22Rv1 (cell line): ENCODE results near the gene ITGB7.
A peak's percentile ranks its signal among the peaks of the same experiment; 100 is the strongest.

Source experiments
- H3K27ac ChIP-seq: fragments of 450-650 bp; 2 replicates; pipeline ENCODE4 v1.5.1; 2017
- CTCF ChIP-seq: fragments of 450-650 bp; IDR thresholded peaks from 2 replicates; pipeline ENCODE4 v1.5.1; 2017; ENCODE audit warnings: mild to moderate bottlenecking
- ZFX ChIP-seq: fragments of 450-650 bp; IDR thresholded peaks from 2 replicates; pipeline ENCODE4 v1.6.1; 2017; ENCODE audit warnings: antibody characterized with exemption, borderline replicate concordance

Gene ITGB7

DNA sequence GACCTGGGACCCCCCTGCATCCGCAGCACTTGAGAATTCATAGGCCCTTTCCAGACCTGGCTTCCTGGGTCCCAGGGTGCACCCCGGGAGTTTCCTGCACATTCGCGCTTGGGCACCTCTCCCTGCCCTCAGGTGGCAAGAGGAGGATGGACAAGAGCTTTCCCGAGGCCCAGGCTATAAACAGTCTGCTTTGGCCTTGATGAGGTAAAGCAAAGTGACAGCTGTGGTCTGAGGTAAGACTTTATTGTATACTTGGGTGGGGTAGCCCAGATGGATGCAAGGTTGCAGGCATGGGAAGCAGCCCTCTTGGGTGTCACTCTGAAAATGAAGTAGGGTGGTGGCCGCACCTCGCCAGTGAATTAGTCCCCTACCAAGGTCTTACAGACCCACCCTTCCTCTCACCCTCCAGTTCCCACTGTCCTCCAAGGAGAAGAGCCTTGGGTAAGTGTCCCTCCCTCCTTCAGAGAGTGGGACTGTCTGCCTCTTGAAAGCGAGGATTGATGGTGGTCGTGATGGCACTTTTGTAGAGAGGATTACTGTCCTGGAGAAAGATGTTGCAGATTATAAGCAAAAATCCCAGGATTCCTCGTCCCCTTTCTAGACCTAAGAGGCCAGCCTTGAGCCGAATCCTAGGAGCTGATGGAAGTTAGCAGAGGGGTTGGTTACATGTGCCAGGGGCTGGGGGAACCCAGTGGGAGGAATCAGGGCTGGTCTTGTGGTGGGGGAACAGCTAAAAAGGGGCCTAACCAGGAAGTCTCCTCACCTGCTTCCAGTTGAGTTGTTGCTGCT is 15.8 kb downstream of the ITGB7 start:
- no peak for TF ChIP-seq ZFX
- no peak for TF ChIP-seq CTCF
- H3K27ac ChIP-seq, result no peak overlapping the region

- H3K27ac ChIP-seq, result peak overlapping the region; percentile 28; the same call in 1 of the 2 replicates
- no peak for TF ChIP-seq ZFX
- TF ChIP-seq CTCF, result peak; percentile 94
Observed at GRCh38 chr12:53190108-53190729, 16.8 kb downstream of the ITGB7 start.

DNA sequence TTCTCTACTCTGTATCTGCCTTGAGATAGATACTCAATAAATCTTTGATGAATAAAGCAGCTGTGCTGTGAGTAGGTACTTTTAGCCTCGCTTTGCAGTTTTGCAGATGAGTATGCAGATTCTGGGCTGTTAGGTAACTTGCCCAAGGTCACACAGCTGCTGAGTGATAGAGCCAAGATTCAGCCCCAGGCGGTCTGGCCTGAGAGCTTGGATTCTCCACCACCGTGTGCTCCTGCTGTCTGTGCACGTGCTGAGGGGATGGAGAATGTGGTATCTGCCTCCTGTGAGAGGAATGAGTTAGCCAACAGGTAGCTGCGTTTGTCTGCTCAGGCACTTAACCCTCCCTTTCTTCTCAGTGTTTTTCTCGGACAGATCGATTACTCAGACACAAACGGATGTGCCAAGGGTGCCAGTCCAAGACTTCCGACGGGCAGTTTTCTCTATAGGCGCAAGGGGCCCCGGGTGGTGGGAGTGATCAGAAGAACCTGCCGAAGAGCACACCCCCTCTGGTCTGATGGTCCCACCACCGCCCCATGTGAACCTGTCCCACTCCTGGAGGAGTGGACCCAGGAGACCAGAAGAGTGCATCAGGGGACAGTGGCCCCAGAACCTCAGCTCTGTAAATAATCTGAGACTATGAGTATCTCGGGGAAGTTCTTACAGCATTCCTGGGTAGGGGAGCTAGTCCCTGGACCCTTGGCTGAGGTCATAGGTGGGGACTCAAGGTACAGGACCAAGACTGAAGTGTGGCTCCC is 19.7 kb downstream of the ITGB7 start:
- no peak overlapping the region; the same call in 1 of the 2 replicates for H3K27ac ChIP-seq
- no peak for TF ChIP-seq CTCF
- TF ChIP-seq ZFX, result no peak

DNA sequence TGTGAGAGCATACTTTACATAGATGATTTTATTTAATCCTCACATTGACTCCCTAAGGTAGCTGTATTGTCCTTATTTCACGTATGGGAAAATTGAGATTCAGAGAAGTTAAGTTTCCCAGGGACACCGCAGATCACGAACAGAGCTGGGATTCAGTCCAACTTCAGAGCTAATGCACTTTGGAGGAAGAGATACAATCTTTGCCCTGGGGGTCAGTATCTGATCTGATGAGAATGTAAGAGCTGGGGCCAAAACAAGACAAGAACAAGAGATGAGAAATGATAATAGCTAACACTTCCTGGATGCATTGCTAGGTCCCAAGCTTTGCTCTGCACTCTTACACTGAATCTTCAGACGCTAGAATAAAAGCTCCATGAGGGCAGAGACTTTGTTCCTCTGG is 20.3 kb downstream of the ITGB7 start:
- H3K27ac ChIP-seq, result no peak overlapping the region; the same call in 1 of the 2 replicates
- TF ChIP-seq ZFX (no peak), CTCF (no peak)

DNA sequence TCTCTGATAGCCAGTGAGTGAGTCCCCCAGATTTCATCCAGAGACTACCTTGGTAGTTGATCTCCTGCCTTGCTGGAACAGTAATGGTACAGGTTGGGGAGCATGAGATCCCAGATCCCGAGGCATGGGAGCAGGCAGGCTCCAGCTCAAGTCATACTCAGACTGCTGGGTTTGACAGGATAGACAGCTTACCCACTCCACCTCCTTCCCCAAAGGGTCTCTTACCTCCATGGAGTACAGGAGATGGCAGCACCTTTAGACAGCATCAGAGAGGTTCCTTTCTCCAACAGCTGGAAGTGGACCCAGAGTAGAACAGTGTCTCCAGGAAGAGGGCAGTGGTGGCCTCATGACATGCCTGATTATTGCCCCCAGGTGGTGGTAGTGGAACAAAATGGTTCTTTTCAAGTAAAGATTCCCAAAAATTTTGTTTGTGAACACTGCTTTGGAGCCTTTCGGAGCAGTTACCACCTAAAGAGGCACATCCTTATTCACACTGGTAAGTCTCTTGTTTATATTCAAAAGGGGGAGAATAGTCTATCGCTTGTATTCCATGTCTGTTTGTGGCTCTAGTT is 21.4 kb downstream of the ITGB7 start:
- no peak overlapping the region for H3K27ac ChIP-seq
- no peak for TF ChIP-seq CTCF
- no peak for TF ChIP-seq ZFX

GRCh38 chr12:53184828-53185227 is 22.2 kb downstream of the ITGB7 start:
- H3K27ac ChIP-seq, result no peak overlapping the region
- TF ChIP-seq CTCF (no peak), ZFX (no peak)
